T-helper 1 cell (primary cell): ENCODE measurements around the gene EIF2D.
A peak's percentile ranks its signal among the peaks of the same experiment; 100 is the strongest.
"Not testable (repeated sequence)": the region's sequence is repeated elsewhere in the genome, so short reads cannot be mapped to it uniquely, and the experiment has no call there.

Source experiments
- DNase-seq, 5 donors: peaks; one replicate each; pipeline ENCODE4 v3.0.0-alpha.2; 2012 to 2020

The EIF2D gene

DNA sequence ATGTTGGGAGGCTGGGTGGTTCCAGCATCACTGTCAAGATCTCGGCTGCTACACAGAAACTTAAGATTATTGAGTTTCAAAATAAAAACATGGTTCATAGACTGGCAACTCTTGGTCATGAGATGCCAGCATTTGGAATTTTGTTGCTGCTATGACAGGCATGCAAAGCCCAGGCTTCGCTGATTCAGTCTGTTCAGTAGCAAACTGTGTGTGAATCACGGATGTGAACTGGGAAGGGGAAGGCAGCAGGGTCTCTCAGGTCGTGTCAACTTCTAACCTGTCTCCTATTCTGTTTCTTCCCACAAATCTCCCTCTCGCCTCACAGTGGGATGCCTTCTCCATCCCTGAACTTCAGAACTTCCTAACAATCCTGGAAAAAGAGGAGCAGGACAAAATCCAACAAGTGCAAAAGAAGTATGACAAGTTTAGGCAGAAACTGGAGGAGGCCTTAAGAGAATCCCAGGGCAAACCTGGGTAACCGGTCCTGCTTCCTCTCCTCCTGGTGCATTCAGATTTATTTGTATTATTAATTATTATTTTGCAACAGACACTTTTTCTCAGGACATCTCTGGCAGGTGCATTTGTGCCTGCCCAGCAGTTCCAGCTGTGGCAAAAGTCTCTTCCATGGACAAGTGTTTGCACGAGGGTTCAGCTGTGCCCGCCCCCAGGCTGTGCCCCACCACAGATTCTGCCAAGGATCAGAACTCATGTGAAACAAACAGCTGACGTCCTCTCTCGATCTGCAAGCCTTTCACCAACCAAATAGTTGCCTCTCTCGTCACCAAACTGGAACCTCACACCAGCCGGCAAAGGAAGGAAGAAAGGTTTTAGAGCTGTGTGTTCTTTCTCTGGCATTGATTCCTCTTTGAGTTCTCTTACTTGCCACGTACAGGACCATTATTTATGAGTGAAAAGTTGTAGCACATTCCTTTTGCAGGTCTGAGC lies 25.5 kb downstream of the EIF2D start:
- DNase-seq: no peak

DNA sequence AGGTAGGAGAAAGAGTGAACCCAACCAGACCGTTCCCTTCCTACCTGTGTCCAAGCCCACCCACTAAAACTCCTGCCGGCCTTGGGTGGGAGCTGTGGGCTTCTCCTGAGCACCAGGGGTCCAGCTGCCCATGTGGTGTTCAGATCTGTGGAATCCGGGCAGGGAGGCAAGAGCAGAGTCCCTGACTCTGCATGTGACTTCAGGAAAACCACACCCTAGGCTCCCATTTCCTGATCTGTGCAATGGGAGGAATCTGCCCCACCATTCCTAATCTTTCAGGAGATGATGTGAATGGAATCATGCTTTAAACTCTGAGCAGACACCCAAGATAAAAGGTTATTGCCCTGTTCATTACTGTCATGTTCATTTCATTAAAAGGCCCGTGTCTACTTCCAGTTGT lies 27.6 kb downstream of the EIF2D start:
- no peak for DNase-seq

DNA sequence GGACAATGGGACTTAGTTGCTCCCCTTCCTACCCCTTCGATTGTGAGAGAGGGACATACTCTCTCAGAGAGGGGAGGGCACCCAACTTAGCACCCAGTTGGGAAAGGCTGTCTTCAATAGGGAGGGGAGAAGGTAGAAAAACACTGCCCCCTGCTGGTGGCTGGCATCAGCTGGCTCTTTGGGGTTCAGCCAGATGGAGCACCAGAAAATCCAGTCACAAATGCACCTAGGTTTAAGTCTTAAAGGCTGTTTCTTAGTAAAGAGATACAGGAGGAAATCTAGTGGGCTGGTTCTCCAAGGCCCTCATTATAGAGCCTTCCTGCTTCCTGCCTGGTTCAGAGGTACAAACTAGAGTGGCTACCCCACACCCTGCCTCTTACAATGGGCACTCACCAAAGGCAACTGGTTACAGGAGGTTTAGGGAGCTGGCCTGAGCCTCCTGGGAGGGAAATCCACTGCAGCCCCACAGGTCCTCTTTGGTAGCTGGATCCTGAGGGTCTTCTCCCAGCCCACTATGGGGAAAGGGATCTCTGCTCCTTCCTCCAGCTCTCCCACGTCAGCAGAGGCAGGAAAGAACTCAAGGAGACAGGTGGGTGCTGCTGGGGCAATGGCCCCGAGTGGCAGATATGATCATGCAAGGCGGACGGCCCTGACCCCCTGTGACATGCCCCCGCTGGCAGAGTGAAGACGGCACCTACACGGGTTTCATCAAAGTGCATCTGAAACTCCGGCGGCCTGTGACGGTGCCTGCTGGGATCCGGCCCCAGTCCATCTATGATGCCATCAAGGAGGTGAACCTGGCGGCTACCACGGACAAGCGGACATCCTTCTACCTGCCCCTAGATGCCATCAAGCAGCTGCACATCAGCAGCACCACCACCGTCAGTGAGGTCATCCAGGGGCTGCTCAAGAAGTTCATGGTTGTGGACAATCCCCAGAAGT lies 28.3 kb downstream of the EIF2D start:
- peak; percentile 62 to 86 (median 79) for DNase-seq

DNA sequence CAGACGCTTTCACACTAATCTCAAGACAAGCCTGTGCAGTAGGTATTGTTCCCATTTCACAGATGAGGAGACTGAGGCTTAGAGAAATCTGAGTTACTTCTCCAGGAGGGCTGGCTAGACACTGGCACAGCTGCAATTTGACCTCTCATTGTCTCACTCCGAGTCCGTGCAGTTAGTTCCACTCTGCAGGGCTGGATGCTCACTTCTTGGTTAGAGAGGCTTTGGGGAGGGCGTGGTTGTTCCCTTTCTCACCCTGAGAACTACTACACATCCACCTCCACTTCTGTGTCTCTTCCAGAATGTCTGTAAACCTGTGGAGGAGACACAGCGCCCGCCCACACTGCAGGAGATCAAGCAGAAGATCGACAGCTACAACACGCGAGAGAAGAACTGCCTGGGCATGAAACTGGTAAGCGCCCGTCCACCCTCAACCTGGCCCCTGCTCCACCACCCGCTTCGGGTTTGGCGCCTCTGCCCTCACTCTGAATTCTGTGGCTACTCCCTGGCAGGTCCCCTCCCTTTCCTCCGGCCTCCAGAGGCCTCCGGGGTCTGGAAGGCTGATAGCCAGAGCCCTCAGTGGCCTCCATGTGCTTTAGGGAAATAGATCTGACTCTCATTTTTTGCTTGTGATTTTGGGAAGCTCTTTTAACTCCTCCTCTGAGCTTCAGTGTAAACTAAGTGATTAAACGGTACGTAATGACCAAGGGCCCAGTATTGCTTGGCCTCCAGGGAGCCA lies 29.1 kb downstream of the EIF2D start:
- peak in 1 of 5 donors; percentile 33 for DNase-seq

DNA sequence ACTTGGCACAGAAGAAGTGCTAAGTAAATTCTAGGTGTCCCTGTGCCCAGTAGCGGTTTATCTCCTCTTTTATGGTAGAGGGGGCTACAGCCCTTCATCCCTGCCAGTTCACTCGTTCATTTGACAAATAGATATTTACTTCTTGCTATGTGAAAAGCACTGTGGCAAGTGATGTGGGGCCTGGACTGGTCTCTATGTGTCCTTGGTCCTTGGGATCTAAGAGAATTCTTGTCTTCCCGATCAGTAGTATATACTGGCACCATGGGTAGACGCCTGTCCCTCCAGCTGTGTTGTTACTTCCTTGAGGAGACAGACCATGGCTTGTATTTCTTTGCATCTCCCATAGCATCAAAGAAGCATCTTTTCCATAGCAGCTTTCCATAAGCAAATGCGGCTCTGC lies 29.7 kb downstream of the EIF2D start:
- DNase-seq: no peak

DNA sequence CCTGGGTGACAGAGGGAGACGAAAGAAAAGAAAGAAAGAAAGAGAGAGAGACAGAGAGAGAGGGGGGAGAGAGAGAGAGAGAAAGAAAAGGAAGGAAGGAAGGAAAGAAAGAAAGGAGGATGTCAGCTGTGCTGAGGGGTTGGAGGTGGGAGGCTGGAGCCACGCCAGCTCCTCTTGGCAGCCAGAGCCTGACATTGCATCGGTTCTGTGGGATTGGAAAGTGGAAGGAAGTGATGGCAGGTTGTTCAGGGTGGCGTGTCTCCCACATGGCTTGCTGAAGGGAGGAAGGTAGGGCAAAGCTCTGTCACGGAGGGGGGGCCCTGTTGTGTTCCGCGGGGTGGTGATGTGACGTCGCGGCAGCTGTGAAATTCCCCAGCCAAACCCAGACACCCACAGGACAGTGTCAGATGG lies 30.7 kb downstream of the EIF2D start:
- DNase-seq: peak; percentile 51 to 73 (median 62)

DNA sequence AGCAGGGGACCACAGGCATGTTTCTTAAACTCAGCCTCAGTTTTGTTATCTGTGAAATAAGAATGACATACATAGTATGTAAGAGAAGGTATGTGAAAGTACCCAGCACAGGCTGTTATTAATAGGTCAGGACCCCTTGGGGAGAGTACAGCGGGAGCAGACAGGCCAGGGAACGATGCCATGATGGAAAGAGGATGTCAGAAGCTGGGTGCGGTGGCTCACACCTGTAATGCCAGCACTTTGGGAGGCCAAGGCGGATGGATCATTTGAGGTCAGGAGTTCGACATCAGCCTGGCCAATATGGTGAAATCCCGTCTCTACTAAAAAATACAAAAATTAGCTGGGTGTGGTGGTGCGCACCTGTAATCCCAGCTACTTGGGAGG lies 31.2 kb downstream of the EIF2D start:
- not testable (repeated sequence) for DNase-seq

DNA sequence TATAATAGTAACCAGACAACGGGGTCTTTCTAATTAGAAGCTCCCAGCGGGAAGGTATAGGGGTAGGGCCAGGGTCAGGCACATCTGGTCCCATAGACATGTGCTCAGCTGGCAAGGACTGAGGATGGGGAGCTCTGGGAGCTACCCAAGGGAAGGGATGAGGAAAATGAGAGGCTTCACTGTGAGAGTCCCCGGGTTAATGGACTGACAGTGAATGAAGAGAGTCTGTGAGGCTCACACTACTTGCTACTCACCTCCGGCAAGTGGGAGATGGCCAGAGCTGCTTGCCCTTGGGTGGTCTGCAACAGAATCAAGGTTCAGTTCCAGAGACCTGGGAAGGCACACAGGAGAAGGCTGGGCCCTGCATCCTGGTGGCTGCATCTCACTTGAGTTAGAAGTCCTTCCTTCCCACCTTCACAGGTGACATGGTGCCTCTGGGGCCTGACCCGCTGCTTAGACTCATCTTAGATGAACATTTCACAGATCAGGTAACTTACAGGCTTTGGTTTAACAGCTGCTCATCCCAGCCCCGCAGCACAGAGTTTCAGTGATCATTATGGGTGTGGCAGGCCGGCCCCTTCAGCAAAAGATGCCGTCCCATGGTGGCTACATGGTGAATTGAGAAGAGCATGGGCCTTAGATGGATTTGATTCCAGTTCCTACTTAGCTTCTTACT lies 31.7 kb downstream of the EIF2D start:
- DNase-seq: no peak

DNA sequence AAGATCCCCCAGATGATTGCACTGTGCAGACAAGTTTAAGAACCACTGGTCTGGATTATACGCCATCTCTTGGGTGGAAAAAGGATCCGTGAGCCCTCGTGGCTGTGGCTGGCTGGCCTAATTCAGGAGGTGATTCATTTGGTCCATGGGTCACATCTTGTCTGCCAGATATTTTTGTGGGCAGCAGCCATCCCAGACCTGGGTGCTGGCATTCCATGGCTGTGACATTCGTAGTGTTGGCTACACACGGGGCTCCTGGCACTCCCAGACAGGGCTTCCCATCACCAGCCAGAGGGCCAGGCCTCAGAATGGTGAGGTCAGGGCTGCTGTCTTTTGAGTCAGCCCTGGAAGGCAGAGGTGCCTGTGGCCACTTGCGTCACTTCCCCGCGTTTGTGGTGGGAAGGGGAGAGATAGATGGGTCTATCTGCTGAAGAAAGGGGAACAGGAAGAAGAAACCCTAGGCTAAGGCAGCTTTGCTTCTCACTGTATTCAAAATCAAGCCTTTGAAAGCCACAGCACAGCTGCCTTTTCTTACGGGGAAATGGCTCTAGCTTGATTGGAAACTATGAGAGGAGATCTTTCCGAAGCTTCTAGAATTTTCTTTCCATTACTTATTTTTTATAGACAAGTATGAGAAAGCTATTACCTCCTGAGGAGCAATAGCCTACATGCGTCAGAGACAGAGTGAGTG lies 32.4 kb downstream of the EIF2D start:
- peak; percentile 66 to 96 (median 74) for DNase-seq

DNA sequence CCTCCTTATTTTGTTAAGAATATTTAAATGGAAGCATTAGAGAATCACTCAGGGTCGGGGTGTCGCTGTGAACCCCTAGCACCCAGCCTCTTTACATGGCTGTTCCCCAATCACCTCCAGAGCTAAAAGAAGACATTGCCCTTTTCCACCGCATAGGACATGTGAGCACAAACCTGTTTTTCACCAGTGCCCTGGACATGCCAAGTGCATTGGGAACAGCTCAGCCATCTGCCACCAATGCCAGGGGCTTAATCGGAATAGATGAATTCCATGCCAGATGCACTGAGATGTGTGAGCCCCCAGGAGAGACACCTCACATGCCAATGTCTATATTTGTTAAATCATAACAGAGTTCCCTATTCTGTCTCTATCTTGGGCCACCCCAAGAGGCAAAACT lies 33.3 kb downstream of the EIF2D start:
- no peak for DNase-seq

DNA sequence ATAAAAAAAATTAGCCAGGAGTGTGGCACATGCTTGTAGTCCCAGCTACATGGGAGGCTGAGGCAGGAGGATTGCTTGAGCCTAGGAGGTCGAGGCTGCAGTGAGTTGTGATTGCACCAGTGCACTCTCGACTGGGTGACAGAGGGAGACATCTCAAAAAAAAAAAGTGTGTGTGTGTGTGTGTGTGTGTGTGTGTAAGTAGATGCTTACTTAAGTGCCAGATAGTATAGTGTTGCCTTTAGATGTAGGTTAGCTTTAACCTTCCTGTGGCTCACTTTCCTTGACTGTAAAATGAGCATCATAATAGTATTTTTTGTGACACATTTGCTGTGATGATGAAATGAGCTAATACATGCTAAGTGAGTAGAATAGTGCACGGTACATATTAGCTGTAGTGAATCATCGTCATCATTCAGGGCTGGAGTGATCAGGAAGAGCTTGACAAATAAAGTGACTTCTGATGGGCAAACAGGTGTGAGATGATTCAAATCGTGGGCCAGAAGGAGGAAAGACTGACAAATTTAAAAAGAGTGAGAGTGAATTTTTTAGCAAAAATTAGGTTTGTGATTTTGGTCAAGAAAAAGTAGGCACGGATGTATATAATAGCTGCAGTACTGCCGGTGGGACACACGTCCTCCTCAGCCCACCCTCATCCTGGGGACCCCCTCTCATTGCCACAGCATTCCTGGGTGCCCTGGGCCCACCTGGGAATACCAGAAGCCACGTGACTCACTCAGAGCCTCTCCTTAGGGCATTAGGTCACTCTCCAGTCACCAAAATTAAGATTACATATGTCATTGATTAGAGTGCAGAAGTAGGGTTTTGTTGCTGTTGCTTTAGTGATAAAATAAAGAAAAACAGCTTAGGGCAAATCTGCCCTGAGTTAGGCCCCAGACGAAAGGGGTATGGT lies 33.9 kb downstream of the EIF2D start:
- peak in 1 of 5 donors; percentile 86 for DNase-seq

DNA sequence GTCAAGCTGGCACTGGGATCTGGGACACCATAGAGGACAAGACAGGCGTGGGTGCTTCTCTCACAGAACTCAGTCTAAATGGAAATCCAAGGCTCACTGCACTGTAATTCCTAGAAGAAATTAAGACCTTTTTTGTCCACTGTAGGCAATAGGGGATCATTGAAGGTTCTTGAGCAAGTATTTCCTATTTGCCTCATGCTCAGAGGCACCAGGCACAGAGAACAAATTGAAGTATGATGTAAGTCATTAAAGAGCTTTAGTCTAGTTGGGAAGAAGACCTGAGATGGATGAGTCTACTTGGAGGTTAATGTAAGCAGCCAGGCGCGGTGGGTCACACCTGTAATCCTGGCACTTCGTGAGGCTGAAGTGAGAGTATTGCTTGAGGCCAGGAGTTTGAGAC lies 34.6 kb downstream of the EIF2D start:
- no peak for DNase-seq

DNA sequence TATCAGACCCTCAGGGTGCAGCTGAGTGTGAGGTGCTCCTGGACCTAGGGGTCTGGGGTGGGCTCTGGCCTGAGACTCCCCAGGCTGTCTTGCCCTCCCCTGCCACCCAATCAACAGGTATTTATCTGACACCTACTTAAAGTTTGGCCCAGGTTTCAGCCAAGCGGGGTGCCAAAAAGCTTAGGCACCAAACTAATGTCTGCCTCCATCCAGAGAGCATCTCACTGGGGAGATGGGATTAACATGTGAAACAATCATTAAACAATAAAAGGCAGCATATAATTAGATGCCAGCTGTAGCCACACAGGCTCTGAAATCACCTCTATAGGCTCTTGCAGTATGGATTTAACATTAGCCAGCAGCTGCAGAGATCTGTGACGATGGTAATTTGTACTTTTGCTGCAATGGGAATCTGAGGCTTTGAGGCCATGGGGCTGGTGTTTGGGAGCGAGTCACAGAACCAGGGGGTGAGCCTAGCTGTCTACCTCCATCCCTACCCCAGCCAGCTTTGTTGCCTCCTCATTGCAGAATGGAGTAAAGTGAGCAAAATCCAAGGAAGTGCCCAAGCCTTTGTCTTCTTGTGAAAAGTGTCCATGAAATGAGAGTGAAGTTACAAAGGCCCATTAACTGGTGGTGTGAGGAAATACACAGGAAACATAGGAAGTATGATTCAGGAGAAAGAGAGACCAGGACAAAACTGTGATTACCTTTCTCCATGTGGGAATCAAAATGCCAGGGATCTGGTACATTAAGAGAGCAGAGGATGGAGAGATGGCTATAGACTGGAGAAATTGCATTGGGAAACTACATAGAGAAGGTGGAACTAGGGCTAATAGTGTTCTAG lies 36.1 kb downstream of the EIF2D start:
- DNase-seq: no peak

DNA sequence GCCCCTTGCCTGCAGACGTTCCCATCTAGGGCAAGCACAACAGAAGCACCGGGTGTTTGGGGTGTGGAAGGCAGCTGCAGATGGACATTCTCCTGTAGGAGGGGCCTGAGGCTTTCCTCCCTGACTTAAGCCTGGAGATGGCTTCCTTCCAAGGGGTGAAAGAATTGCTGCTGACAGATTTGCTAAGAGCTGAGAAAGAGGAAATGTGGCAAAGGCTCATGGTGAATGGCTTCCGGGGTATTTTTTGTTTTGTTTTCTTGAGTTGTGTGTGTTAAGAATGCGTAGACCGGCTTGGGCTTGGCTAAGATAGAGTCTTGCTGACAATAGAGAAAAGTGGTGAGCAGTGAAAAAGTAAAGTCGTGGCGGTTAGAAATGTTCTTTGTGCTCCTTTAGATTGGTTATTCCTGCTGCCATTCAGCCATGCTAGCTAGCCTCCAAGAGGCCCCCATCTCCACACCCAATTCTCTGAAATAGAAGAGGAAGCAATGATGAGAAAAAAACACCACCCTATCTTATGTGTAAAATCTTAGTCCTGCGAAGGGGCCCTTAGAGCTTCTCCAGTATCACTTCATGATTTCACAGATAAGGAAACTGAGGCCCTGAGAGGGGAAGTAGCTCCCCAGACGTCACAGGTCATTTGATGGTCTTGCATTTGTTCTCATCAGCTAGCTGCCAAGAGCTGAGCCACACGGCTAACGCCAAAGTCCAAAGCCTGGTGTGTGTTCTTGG lies 36.9 kb downstream of the EIF2D start:
- DNase-seq: peak in 2 of 5 donors; percentile 43 to 92

DNA sequence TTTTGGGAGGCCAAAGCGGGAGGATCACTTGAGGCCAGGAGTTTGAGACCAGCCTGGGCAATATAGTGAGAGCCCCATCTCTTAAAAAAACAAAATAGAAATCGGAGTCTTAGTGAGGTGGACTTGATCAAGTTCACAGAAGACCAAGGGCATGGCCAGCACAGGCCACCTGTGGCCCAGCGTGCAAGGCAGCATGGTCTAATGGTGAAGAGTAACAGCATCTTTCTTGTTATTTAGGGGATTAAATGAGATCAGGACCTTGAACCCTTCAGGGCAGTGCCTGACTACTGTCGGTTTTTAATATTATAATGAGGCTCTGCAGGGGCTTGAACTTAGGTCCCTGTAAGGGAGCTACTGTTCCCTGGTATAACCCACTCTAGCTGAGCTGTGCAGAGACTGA lies 38.5 kb downstream of the EIF2D start:
- no peak for DNase-seq

DNA sequence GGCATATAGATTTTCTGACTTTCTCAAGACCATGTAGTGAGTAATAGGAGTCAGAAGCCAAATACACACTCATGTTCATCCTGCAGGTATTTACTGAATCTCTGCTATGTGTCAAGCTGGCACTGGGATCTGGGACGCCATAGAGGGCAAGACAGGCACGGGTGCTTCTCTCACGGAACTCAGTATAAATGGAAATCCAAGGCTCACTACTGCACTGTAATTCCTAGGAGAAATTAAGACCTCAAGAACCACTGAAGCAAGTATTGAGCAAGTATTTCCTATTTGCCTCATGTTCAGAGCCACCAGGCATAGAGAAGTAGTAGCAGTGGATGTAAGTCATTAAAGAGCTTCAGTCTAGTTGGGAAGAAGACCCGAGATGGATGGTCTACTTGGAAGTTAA lies 38.9 kb downstream of the EIF2D start:
- DNase-seq: no peak

DNA sequence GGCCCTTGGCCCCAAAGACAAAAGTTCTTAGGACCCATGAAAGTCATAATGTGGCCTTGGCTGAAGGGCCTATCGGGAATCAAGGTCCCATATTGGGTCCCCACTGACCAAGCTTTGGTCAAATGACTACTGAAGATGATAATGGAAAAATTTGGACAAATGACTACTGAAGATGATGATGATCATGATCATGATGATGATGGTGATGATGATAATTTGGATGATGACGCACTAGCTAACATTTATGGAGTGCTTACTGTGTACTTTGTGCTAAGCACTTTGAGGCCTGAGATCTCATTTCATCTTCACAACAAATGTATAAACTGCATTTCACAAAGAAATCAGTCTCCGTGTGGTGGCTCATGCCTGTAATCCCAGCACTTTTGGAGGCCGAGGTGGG lies 39.4 kb downstream of the EIF2D start:
- DNase-seq: no peak

DNA sequence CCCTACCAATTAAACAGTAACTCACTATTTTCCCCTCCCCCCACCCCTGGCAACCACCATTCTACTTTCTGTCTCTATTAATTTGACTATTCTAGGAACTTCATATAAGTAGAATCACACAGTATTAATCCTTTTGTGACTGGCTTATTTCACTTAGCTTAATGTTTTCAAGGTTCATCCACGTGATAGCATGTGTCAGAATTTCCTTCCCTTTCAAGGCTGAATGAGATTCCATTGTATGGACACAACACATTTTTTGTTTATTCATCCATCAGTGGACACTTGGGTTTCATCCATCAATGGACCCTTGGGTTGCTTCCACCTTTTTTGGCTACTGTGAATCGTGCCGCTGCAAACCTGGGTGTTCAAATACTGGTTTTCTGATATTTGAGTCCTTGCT lies 41.7 kb downstream of the EIF2D start:
- DNase-seq: no peak

DNA sequence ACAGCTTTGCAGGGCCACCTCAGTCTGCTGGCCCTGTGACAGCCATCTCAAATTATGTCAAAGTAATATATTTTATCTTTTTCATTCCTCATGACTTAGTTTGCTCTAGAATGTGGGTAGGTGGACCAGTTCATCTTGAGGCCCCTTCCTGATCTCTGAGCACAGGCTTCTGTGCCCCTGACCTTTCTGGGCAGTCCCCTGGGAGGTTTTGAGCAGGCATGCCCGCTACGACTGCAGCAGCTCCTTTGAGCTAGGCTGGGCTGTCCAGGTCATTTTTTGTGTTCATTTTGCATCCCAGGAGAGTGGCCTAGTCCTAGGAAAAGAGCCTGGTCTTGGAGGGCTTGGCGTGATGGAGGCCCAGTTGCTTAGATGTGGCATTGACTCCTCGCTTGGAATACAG lies 42.7 kb downstream of the EIF2D start:
- no peak for DNase-seq
